GM12801 (cell line): ENCODE measurements around the gene WASF2.

Experiments used
- TF ChIP-seq, protein P1 (sequence below): IDR thresholded peaks from one replicate; pipeline ENCODE4 v1.5.1; 2011; ENCODE audit warnings: control low read depth; ENCODE audit not compliant: insufficient read length; ENCODE audit errors: extremely low read depth

WASF2 gene

DNA sequence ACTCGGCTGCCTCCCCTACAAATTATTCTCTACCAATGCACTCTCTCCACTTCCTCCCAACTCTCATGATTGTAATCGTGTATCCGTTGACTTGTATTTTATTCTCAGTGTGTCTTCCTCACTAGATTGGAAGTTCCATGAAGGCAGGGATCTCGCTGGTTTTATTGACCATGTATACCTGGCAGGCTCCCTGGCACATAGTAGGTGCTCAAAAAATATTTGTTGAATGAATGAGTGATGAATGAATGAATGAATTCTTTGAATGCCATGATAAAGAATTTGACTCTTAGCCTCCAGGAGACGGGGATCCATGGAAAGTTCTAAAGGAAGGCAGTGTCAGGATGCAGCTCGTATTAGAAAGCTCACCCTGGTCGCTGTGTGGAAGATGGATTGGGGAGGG lies 28.8 kb upstream of the WASF2 start:
- TF ChIP-seq, protein P1, sequence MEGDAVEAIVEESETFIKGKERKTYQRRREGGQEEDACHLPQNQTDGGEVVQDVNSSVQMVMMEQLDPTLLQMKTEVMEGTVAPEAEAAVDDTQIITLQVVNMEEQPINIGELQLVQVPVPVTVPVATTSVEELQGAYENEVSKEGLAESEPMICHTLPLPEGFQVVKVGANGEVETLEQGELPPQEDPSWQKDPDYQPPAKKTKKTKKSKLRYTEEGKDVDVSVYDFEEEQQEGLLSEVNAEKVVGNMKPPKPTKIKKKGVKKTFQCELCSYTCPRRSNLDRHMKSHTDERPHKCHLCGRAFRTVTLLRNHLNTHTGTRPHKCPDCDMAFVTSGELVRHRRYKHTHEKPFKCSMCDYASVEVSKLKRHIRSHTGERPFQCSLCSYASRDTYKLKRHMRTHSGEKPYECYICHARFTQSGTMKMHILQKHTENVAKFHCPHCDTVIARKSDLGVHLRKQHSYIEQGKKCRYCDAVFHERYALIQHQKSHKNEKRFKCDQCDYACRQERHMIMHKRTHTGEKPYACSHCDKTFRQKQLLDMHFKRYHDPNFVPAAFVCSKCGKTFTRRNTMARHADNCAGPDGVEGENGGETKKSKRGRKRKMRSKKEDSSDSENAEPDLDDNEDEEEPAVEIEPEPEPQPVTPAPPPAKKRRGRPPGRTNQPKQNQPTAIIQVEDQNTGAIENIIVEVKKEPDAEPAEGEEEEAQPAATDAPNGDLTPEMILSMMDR = no peak

DNA sequence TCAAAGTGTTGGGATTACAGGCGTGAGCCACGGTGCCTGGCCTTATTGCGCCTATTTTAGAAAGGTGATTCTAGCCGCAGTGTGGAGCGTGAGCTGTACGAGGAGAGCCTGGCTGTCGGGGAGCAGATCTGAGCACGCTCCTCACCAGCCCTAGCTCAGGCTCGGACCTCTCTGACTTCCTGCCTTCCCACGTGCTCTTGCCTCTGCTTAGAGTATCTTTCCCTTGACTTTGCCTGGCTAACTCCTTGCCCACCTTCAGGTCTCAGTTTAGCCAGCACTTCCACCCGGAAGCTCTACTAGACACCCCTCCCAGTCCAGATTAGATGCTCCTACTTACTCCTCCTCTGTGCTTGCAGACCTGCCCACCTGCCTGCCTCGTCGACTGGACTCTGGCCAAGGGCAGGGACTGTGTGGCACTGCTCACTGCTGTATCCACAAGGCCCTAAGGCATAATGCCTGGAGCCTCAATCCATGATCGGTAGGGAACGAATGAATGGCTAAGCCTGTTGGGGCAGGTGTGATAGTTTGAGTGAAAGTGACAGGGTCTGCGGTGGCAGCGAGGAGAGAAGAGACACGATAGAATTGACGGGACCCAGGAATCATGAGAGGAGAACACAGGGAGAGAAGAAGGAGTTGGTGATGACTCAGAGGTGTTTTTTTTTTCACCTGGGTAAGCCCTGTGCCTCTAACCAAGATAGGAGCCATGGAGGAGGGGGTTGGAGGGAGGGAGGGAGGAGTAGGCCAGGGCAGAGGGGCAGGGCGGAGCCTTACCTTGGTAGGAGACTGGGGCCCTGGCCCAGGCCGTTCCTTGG lies 28.1 kb upstream of the WASF2 start:
- TF ChIP-seq, protein P1 = no peak

DNA sequence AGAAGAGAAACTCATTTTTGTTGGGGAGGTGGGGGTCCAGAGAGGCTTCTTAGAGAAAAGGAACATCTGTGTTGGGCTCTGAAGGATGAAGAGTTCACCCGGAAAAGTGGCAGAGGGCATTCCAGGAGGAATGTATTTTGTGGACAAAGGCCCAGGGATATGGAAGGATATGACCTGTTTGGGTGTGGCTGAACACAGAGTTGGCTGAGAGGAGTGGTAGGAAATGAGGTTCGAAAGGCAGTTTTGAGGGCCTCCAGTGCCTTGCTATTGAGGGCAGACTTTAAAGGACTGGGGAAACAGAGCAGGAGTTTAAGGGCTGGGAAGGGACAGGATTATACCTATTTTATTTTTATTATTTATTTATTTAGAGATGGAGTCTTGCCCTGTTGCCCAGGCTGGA lies 27.3 kb upstream of the WASF2 start:
- TF ChIP-seq, protein P1 = no peak

DNA sequence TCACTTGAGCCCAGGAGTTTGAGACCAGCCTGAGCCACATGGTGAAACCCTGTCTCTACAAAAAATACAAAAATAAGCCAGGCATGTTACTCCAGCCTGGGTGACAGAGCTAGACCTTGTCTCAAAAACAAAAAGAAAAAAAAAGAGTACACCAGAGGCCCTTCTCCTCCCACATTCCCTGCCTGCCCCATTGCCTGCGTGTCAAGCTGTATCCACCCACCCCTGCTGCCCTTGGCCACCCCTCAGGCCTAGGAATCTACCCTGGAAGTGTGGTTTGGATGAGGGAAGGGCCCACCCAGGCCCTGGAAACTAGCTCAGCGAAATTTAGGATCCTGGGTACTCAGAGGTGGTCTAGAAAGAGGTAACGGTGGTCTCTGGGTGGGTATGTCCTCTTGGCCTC lies 25.7 kb upstream of the WASF2 start:
- TF ChIP-seq, protein P1 = no peak

DNA sequence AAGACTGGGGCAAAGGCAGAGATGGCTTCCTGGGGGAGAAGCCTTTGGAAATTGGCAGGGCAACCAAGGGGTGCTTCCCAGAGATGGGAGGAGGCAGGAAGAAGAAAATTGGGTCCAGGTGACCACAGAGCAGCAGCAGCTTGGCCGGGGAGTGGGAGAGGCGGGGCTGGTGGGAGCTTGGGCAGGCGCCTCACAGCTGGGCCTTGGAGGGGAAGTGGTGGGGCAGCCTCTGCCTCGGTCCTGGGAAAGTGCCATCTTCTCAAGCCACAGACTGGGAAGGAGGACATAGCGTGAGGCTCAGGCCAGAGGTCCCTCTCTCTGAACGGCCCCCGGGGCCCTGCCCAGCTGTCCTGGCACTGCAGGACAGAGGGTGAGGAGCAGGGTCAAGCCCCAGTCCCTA lies 24.0 kb upstream of the WASF2 start:
- TF ChIP-seq, protein P1 = no peak

DNA sequence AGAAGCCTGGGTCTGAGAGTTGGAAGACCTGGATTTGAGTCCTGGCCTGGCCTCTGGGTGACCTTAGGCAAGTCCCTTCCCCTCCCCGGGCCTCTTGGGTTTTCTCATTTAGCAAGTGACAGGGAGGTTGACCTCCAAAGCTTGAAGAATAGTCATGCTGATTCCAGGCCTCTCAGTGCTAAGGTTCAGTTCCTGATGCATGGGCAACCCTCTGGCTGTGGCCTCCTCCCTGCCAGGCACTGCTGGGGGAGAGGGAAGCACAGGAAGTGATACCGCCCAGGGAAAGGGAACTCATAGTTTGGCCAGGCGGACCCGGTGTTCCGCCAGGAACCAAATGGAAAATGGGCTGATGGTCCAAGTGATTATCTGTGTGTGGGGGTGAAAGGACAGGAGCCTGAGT lies 23.6 kb upstream of the WASF2 start:
- TF ChIP-seq, protein P1 = no peak

DNA sequence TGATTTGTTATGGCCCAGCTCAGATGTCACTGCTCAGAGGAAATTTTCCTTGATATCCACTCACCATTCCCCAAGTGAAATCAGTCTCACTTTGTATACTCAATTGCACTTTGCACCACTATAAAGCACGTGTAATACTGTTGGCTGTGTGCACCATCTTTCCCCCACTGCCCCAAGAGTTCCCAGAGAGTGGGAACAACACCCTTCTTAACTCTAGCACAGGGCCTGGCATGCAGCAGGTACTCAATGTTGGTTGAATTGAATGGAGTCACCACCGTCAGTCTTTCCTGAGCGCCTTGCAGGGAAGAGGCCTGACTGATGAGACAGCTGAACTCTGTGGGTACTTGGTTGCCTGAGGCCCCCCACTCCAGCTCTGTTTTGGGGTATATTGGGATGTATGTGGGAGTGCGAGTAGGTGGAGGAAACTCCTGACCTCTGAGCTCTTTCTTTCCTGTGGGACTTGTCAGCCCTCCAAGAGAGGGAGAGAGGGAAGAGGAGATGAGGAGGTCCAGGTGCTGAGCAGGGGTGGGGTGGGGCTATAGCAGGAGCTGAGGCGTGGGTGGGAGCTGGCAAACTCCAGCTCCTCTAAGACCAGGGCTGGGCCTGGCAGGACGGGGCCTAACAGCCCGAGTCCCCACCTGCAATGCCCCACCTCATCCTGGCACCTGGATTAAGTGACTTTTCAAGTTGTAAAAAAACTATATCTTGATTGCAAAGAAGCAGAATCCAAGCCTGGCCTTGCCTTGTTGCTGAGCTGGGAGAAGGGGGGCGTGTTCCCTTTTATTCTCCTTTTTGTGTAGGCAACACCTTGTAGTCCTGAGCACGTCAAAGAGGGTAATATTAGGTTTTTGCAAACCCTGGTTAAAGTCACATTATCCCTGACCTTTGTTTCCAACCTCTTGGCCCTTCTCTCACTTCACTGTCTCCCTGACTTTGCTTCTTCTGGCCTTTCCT lies 19.4 kb upstream of the WASF2 start:
- TF ChIP-seq, protein P1 = no peak
